CD4-positive, alpha-beta T cell treated with Interleukin-1 beta for 1 hour (primary cell): ENCODE measurements around the gene CENPV.
A peak's percentile ranks its signal among the peaks of the same experiment; 100 is the strongest.

Experiments
- DNase-seq, 2 donors: peaks; one replicate each; pipeline ENCODE4 v3.0.0-alpha.2; 2020 to 2022

Gene CENPV

GRCh38 chr17:16358394-16358793 lies 5.1 kb upstream of the CENPV start:
- DNase-seq: no peak

- DNase-seq: no peak
Observed at GRCh38 chr17:16354585-16354984, 1.3 kb upstream of the CENPV start.

GRCh38 chr17:16352667-16353316 lies 477 bp downstream of the CENPV start:
- peak in 1 of 2 donors; percentile 4 for DNase-seq

- DNase-seq: peak in 1 of 2 donors; percentile 5
Observed at GRCh38 chr17:16352303-16352666, 984 bp downstream of the CENPV start.

- DNase-seq: no peak
Observed at GRCh38 chr17:16351831-16352230, 1.4 kb downstream of the CENPV start.

GRCh38 chr17:16349431-16349830 lies 3.8 kb downstream of the CENPV start:
- no peak for DNase-seq

GRCh38 chr17:16348586-16348985 lies 4.7 kb downstream of the CENPV start:
- no peak for DNase-seq

- DNase-seq: no peak
Observed at GRCh38 chr17:16346721-16347271, 6.5 kb downstream of the CENPV start.

GRCh38 chr17:16345565-16345964 lies 7.7 kb downstream of the CENPV start:
- no peak for DNase-seq

GRCh38 chr17:16343569-16343968 lies 9.7 kb downstream of the CENPV start:
- DNase-seq: no peak

- DNase-seq: no peak
Observed at GRCh38 chr17:16342979-16343378, 10.3 kb downstream of the CENPV start.

- DNase-seq: no peak
Observed at GRCh38 chr17:16339959-16340358, 13.3 kb downstream of the CENPV start.

GRCh38 chr17:16339402-16339801 lies 13.9 kb downstream of the CENPV start:
- no peak for DNase-seq

GRCh38 chr17:16338391-16338790 lies 14.9 kb downstream of the CENPV start:
- DNase-seq: no peak

- no peak for DNase-seq
Observed at GRCh38 chr17:16329519-16330271, 23.6 kb downstream of the CENPV start.

- DNase-seq: no peak
Observed at GRCh38 chr17:16328997-16329396, 24.3 kb downstream of the CENPV start.

GRCh38 chr17:16327018-16327417 lies 26.3 kb downstream of the CENPV start:
- no peak for DNase-seq

GRCh38 chr17:16325964-16326363 lies 27.3 kb downstream of the CENPV start:
- no peak for DNase-seq

GRCh38 chr17:16322636-16323035 lies 30.6 kb downstream of the CENPV start:
- no peak for DNase-seq

GRCh38 chr17:16319969-16320368 lies 33.3 kb downstream of the CENPV start:
- DNase-seq: no peak

GRCh38 chr17:16314859-16315258 lies 38.4 kb downstream of the CENPV start:
- DNase-seq: no peak

GRCh38 chr17:16314189-16314588 lies 39.1 kb downstream of the CENPV start:
- DNase-seq: no peak

GRCh38 chr17:16313139-16314090 lies 39.9 kb downstream of the CENPV start:
- no peak for DNase-seq
